Measurements from ENCODE around the gene PCSK5.

The PCSK5 gene

GRCh38 chr9:75941066-75941465, 50.6 kb downstream of the PCSK5 start:
- no peak overlapping the region for H3K4me3 ChIP-seq (ENCODE audit: low read length)
- DNase-seq (ENCODE audit: low read depth): no peak
- TF ChIP-seq, protein P1, sequence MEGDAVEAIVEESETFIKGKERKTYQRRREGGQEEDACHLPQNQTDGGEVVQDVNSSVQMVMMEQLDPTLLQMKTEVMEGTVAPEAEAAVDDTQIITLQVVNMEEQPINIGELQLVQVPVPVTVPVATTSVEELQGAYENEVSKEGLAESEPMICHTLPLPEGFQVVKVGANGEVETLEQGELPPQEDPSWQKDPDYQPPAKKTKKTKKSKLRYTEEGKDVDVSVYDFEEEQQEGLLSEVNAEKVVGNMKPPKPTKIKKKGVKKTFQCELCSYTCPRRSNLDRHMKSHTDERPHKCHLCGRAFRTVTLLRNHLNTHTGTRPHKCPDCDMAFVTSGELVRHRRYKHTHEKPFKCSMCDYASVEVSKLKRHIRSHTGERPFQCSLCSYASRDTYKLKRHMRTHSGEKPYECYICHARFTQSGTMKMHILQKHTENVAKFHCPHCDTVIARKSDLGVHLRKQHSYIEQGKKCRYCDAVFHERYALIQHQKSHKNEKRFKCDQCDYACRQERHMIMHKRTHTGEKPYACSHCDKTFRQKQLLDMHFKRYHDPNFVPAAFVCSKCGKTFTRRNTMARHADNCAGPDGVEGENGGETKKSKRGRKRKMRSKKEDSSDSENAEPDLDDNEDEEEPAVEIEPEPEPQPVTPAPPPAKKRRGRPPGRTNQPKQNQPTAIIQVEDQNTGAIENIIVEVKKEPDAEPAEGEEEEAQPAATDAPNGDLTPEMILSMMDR (IDR thresholded peaks at IDR 0.05; ENCODE audit: insufficient read depth, low read depth, low read length, missing control alignments): no peak

DNA sequence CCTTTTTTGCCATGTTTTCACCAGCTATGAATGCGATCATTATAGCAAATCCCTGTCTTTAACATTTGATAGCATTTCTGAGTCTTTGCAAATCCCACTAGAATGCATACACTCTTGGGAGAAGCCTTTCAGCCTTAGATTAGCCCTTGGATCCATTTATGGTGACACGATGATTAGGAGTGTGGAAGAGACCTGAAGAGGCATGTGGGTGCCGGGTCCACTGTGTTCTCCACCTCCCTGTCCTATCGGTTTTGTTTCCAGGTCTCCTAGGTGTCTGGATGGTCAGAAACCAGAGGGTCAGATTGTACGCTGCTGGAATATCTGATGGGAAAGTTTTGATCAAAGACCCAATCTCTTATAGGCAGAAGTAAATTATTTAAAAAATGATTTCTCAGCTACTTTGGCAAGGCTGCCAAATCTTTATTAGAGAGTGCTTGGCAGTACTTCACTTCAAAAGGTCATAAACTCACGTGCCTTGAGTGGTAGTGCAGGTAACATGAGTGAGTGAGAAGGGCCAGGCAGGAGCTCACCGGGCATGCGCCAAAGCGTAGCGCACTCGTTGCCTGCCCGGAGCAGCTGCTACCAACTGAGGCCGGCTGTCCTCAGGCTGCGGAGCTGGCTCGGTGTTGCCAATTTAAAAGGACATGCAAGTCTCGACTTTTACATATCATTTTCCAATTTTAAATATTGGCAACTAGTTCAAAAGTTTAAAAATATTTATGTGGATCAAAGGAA, 51.3 kb downstream of the PCSK5 start:
- TF ChIP-seq, protein P1 (IDR thresholded peaks at IDR 0.05; ENCODE audit: insufficient read depth, low read depth, low read length, missing control alignments): no peak
- no peak for DNase-seq (ENCODE audit: low read depth)
- H3K4me3 ChIP-seq (ENCODE audit: low read length): no peak overlapping the region

GRCh38 chr9:75946766-75947165, 56.3 kb downstream of the PCSK5 start:
- no peak overlapping the region for H3K4me3 ChIP-seq (ENCODE audit: low read length)
- TF ChIP-seq, protein P1 (IDR thresholded peaks at IDR 0.05; ENCODE audit: insufficient read depth, low read depth, low read length, missing control alignments): no peak
- no peak for DNase-seq (ENCODE audit: low read depth)

DNA sequence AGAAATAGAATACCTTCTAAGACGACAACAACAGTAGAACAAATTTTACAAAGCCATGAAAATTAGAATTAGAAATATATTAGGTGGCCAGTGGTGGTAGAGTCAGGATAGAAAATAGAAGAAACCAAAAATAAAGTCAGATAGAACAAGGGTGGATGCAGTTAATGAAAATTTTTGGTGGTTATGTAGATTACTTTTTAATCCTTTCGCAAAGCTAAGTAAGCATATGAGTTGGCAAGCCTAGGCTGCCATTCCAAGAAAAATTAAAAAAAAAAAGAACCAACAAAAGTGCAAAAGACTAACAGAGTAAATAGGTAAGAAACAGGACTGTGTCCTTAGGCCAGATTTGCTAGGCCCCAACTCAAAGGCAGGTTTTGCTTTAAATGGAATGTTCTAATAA, 56.8 kb downstream of the PCSK5 start:
- no peak overlapping the region for H3K4me3 ChIP-seq (ENCODE audit: low read length)
- TF ChIP-seq, protein P1 (IDR thresholded peaks at IDR 0.05; ENCODE audit: insufficient read depth, low read depth, low read length, missing control alignments): no peak
- DNase-seq (ENCODE audit: low read depth): no peak

- TF ChIP-seq, protein P1 (IDR thresholded peaks at IDR 0.05; ENCODE audit: insufficient read depth, low read depth, low read length, missing control alignments): no peak
- no peak overlapping the region for H3K4me3 ChIP-seq (ENCODE audit: low read length)
- no peak for DNase-seq (ENCODE audit: low read depth)
These were observed 60.5 kb downstream of the PCSK5 start for GRCh38 chr9:75950998-75951397.

GRCh38 chr9:75953218-75953617, 62.7 kb downstream of the PCSK5 start:
- H3K4me3 ChIP-seq (ENCODE audit: low read length): no peak overlapping the region
- no peak for DNase-seq (ENCODE audit: low read depth)
- TF ChIP-seq, protein P1 (IDR thresholded peaks at IDR 0.05; ENCODE audit: insufficient read depth, low read depth, low read length, missing control alignments): no peak

GRCh38 chr9:75956161-75956560, 65.7 kb downstream of the PCSK5 start:
- TF ChIP-seq, protein P1 (IDR thresholded peaks at IDR 0.05; ENCODE audit: insufficient read depth, low read depth, low read length, missing control alignments): no peak
- no peak overlapping the region for H3K4me3 ChIP-seq (ENCODE audit: low read length)
- DNase-seq (ENCODE audit: low read depth): no peak

All from epithelial cell of esophagus (primary cell).